Aorta (tissue), 5 donors: ENCODE data around the gene TP53I13. TPM values are rescaled to one million over a fixed set of nuclear protein-coding genes. Genes with fewer than 3 reads are reported as not detected.

ENCODE experiments used
- ATAC-seq: fragments of 200-7000 bp; cut with Tn5 transposase; one replicate; pipeline ENCODE4 v1.9.1; 2022; ENCODE audit warnings: moderate library complexity; ENCODE audit not compliant: low FRiP score
- DNase-seq, 2 donors: peaks; one replicate each; pipeline ENCODE4 v3.0.0-alpha.2; 2020
- H3K27ac ChIP-seq, 2 donors: one replicate each; pipeline ENCODE4 v1.5.1; 2013; ENCODE audit warnings: low read length in 2 of 2, mild to moderate bottlenecking in 2 of 2, moderate library complexity in 2 of 2, control low read depth in 1 of 2, inconsistent platforms in 1 of 2, low read depth in 1 of 2
- H3K27me3 ChIP-seq, 2 donors: one replicate each; pipeline ENCODE4 v1.6.1; 2013; ENCODE audit warnings: control low read depth in 1 of 2, low read length in 1 of 2, mild to moderate bottlenecking in 1 of 2, moderate library complexity in 1 of 2; ENCODE audit not compliant: insufficient read depth in 2 of 2, control insufficient read depth in 1 of 2
- H3K36me3 ChIP-seq, 2 donors: one replicate each; pipeline ENCODE4 v1.6.1; 2013; ENCODE audit warnings: control low read depth in 1 of 2, low read length in 1 of 2, mild to moderate bottlenecking in 1 of 2; ENCODE audit not compliant: insufficient read depth in 2 of 2, control insufficient read depth in 1 of 2
- H3K4me1 ChIP-seq, 2 donors: one replicate each; pipeline ENCODE4 v1.6.1; 2013; ENCODE audit warnings: low read length in 2 of 2, control low read depth in 1 of 2, mild to moderate bottlenecking in 1 of 2, moderate library complexity in 1 of 2; ENCODE audit not compliant: insufficient read depth in 2 of 2, control insufficient read depth in 1 of 2
- H3K4me3 ChIP-seq, 2 donors: one replicate each; pipeline ENCODE4 v1.5.1; 2013; ENCODE audit warnings: low read length in 2 of 2, control low read depth in 1 of 2, mild to moderate bottlenecking in 1 of 2
- H3K9me3 ChIP-seq: one replicate; pipeline ENCODE4 v1.6.1; 2013; ENCODE audit warnings: mild to moderate bottlenecking, low read length; ENCODE audit not compliant: control insufficient read depth
- WGBS, 2 donors: extraction: QIAGEN DNeasy Blood & Tissue Kit; methylation state at CpG; one replicate each; pipeline ENCODE4 v1.1.7; 2013; 5-methylcytosine and 5-hydroxymethylcytosine counted together
- intact Hi-C, 2 donors: fragments of 100-400 bp; cut with DNase I; formaldehyde crosslinking; loops; one replicate each; pipeline versions ENCODE4 v1.14.2 to v1.15.0; 2022
- polyA plus RNA-seq, 2 donors: library from polyadenylated mRNA; stranded (reverse); fragments of 200-250 nt; gene quantifications; one replicate each; pipeline ENCODE4 v1.2.3, GENCODE V29; 2013
- total RNA-seq, 2 donors: library from RNA; stranded (reverse); fragmentation: NEBNext Ultra II Directional; extraction: Animal tissue kit (Norgen Biotek cat#: 25700); gene quantifications; one replicate each; pipeline ENCODE4 v1.2.1, GENCODE V29; 2021
- donor health status: healthy with polysubstance abuse.
- donor health status: Bipolar disorder and iron deficiency.
- donor health status: DM: no; HTN: no; CAD: no.
- donor health status: DM: no; HTN: no; CAD: no.
- donor health status: DM: yes; HTN: yes; CAD: no.

Gene TP53I13
- total and polyA plus RNA-seq, 4 donors: 18.4 to 122 (median 33.0) TPM

DNA sequence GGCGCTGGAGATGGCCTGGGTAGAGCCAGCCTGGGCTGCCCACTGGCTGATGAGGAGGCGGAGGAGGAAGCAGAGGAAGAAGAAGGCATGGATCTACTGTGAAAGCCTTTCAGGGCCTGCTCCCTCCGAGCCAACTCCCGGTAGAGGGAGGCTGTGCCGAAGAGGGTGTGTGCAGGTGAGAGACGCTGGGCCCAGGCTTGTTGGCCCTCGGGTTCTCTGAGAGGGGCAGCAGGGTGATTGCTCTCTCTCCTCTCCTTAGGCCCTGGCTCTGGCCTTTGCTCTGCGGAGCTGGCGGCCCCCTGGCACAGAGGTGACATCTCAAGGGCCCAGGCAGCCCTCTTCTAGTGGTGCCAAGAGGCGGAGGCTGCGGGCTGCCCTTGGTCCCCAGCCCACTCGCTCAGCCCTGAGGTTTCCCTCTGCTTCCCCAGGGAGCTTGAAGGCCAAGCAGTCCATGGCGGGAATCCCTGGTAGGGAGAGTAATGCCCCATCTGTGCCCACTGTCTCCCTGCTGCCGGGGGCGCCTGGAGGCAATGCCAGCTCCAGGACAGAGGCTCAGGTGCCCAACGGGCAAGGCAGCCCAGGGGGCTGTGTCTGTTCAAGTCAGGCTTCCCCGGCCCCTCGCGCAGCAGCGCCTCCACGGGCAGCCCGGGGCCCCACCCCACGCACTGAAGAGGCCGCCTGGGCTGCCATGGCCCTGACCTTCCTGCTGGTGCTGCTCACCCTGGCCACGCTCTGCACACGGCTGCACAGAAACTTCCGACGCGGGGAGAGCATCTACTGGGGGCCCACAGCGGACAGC lies 3.6 kb downstream of the TP53I13 start:
- ATAC-seq (no peak), DNase-seq (peak; percentile 56 to 77)
- Histone ChIP-seq H3K27me3 (no peaks in the 10 kb centered on the region), H3K9me3 (no peaks in the 10 kb centered on the region), H3K4me1 (no peaks in the 10 kb centered on the region), H3K4me3 (peak overlapping the region in 1 of 2 donors; percentile 4), H3K36me3 (no peaks in the 10 kb centered on the region), H3K27ac (no peak overlapping the region)
- 23 to 26% methylated on average over 29 to 30 of the region's 30 CpGs for WGBS, 2 donors
- intact Hi-C loops: no loop called here

DNA sequence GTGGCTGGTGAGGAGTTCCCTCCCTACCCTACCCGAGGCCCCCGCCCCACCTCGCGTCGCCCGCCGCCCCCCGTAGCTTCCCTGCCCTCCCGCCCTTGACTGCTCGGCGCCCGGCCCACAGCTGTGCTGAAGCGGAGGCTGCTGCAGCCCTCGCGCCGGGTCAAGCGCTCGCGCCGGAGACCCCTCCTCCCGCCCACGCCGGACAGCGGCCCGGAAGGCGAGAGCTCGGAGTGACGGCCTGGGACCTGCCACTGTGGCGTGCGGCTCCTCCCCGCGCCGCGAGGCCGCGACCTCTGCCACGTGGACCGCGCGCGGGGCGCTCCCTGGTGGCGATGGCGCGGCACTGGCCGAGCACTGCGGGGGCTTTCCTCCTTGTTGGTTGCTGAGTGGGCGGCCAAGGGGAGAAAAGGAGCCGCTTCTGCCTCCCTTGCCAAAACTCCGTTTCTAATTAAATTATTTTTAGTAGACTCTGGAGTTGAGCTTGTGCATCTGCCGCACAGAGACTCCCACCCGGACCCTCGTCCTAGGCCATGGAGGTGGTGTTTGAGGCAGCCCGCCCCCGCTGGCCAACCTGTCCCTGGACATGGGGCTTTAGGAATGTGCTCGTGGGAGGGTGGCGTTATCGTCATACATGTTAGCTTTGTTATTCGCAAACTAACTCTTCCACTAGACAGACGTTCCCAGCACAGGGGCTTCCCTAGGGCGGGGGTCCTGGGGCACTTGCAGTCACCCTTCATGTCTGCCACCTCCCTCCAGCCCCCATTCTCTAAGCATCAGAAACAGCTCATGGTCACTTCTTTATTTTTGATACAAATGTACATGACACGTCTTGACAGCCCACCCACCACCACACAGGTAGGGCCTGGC lies 4.4 kb downstream of the TP53I13 start:
- ATAC-seq (peak; percentile 71), DNase-seq (peak; percentile 75 to 91)
- no peaks in the 10 kb centered on the region for H3K36me3 ChIP-seq
- intact Hi-C loops: no loop called here
- peak overlapping the region in 1 of 2 donors; percentile 4 for H3K4me3 ChIP-seq
- WGBS, 2 donors: 14 to 22% methylated on average over 41 to 62 of the region's 62 CpGs
- H3K4me1 ChIP-seq: no peaks in the 10 kb centered on the region
- no peak overlapping the region for H3K27ac ChIP-seq
- no peaks in the 10 kb centered on the region for H3K27me3 ChIP-seq
- H3K9me3 ChIP-seq: no peaks in the 10 kb centered on the region

DNA sequence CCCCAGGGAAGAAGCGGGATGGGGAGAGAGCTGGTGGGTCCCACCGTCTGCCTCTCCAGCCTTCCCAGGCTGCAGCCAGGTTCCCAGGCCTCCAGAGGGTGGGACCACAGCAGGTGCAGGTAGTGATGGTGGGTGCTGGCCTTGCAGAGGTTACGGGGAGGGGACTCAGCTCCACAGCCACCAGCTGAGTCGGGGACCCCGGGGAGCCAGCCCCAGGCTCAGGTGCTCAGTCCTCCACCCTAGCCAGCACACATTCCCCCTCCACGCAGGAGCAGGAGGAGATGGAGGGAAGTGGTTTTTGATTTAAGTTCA lies 5.0 kb downstream of the TP53I13 start:
- ATAC-seq (no peak), DNase-seq (peak in 1 of 2 donors; percentile 39)
- no peak overlapping the region for H3K4me3 ChIP-seq
- no peaks in the 10 kb centered on the region for H3K4me1 ChIP-seq
- H3K27me3 ChIP-seq: no peaks in the 10 kb centered on the region
- H3K27ac ChIP-seq: no peak overlapping the region
- no peaks in the 10 kb centered on the region for H3K36me3 ChIP-seq
- H3K9me3 ChIP-seq: no peaks in the 10 kb centered on the region
- intact Hi-C loops: no loop called here
- 81 to 86% methylated on average over 6 of the region's 6 CpGs for WGBS, 2 donors

DNA sequence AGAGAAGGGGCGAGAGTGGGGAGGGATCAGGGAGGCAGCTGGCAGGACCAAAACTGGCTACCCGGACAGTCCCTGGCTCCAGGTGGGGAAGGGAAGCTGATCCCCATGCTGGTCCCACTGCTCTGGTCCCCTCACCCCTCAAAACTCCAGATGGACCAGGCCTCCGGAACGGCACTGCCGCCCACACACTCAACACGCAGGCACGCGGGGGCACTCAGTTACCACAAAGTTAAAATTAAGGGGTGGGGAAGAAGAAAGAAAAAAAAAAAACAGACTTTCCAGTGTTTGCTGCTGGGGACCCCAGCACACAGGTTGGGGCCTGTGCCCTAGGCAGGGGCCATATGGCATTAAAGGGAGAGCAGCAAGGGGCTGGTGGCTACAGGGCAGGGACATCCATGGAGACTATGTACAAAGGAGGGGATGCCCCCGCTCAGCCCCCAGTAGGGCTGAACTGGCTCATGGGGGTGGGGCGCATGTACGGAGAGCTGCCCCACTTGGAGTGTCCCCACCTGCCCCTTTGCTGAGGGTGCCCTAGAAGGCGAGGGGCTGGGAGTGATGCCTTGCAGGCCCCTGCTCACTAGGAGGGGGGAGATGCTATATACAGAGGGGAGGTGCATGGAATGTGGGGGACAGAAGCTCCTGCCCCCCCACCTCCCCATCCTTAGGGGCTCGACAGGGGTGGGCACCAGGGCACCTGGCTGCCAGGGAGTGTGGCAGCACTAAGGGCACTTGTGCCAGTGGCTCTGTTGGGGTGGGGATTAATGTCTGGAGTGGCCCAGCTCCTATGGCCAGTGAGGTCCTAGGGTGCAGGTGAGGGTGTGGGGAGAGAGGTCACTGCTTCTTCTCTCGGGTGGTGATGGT lies 5.6 kb downstream of the TP53I13 start:
- H3K9me3 ChIP-seq: no peaks in the 10 kb centered on the region
- intact Hi-C loops: no loop called here
- H3K27ac ChIP-seq: no peak overlapping the region
- no peak overlapping the region for H3K4me3 ChIP-seq
- no peaks in the 10 kb centered on the region for H3K27me3 ChIP-seq
- DNase-seq (peak; percentile 43 to 68), ATAC-seq (no peak)
- no peaks in the 10 kb centered on the region for H3K4me1 ChIP-seq
- no peaks in the 10 kb centered on the region for H3K36me3 ChIP-seq
- WGBS, 2 donors: 81 to 82% methylated on average over 14 of the region's 14 CpGs

DNA sequence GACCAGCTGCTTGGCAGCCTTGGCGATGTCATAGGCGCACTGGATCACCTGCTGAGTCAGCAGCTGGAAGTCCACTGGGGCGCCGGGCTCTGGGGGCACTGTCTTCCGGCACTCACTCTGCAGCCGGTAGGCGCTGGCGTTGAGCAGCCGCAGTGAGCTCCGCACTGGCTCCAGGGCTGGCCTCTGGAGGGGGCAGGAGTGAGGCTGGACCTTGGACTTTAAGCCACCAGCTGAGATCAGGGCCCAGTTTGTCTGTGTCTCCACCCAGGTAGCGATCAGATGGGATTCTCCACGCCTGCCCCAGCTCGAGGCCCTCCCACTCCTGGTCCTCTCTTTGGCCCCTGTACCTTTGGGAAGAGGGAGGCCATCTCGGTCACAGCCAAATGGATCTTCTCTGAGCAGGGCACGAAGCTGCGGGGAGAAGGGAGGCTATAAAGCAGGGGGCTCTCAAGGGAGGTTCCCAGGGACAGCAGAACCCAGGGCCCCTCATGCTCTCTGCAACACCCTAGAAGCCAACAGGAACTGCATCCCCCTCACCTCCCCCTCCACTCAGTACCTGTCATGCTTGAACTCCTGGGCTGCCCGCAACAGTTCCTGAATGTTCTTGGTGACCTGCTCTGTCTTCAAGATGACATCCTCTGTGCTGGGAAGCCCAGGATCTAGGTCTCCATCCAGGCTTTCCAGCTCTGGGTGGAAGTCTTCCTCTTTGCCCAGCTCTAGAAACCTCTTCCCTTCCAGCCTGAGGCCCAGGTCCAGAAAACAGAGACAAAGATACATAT lies 6.4 kb downstream of the TP53I13 start:
- no peak for ATAC-seq
- H3K4me1 ChIP-seq: no peaks in the 10 kb centered on the region
- no peak overlapping the region for H3K4me3 ChIP-seq
- no peaks in the 10 kb centered on the region for H3K36me3 ChIP-seq
- peak; percentile 21 to 69 for DNase-seq
- intact Hi-C loops: no loop called here
- no peaks in the 10 kb centered on the region for H3K27me3 ChIP-seq
- no peaks in the 10 kb centered on the region for H3K9me3 ChIP-seq
- no peak overlapping the region for H3K27ac ChIP-seq
- 84 to 86% methylated on average over 17 of the region's 17 CpGs for WGBS, 2 donors

DNA sequence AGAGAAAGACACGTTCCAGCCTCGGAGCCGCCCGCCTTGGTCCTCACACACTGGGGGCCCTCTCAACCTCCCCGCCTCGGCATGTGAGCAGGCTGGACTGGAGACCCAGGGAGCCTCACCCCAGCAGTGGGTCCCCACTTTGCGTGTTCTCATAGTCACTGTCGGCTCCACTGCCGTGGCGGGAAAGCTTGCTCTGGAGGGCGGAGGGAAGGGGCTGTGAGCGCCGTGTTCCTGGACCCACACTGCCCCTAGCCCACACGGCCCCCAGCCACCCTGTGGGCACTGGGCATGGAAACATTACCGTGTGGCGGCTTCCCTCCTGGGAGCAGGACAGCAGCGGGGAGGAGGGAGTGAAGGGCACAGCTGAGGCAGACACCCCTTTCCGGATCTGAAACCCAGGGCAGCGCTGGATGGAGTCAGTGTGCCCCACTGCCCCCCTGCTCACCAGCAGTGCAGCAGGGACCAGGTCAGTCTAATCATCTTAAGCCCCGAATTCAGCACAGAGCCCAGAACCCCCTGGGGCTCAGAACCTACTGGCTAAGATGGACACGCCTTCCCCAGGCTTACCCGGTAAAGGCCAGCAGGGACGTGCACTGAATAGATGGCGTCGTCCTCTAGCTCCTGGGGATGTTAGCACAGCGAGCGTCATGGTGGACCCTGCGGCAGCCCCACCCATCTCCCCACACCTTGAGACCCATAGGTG lies 7.2 kb downstream of the TP53I13 start:
- Histone ChIP-seq H3K36me3 (no peaks in the 10 kb centered on the region), H3K27me3 (no peaks in the 10 kb centered on the region), H3K27ac (no peak overlapping the region), H3K9me3 (no peaks in the 10 kb centered on the region), H3K4me3 (no peak overlapping the region), H3K4me1 (no peaks in the 10 kb centered on the region)
- intact Hi-C loops: no loop called here
- ATAC-seq (no peak), DNase-seq (peak; percentile 46 to 70)
- WGBS, 2 donors: 82 to 85% methylated on average over 28 of the region's 28 CpGs

DNA sequence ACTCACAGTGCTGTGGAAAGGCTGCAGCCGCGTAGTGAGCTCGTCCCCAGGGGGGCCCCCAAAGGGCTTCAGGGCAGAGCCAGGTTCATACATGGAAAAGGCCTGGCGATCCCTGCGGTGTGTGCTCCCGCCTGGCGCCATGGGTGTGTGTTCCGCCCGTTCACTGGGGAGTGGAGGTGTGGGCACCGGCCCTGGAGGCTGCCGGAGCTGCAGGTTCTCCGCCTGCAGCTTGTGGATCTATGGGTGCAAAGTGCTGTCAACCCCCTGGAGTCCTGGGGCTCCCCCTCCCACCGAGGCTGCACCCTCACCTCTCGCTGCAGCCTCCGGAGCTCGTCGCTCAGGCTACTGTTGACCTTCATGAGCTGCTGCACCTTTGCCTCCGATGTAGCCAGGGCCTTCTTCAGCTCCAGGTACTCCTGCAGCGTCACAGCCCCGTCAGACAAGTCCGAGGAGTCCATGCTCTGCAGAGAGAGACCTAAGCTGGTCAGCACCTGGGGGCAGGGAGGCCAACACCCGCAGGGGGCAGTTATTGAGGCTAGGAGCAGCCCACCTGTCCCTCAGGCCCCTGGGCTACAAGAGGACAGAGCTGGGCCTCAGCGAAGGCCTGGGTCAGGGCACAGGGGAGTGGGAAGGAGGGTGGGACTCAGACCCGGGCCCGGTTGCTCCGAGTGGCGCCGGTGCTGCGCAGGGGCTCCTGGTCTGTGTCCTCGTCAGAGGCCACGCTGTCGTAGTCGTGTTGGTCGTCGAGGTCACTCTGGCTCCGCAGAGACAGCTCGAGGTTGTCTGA lies 7.9 kb downstream of the TP53I13 start:
- no peak for ATAC-seq

More for the DNA sequence above, 7.9 kb downstream of the TP53I13 start:
- 91 to 94% methylated on average over 37 of the region's 37 CpGs for WGBS, 2 donors
- H3K4me1 ChIP-seq: no peaks in the 10 kb centered on the region
- peak in 1 of 2 donors; percentile 45 for DNase-seq
- H3K27ac ChIP-seq: no peak overlapping the region
- no peak overlapping the region for H3K4me3 ChIP-seq
- no peaks in the 10 kb centered on the region for H3K9me3 ChIP-seq
- intact Hi-C loops: no loop called here
- H3K27me3 ChIP-seq: no peaks in the 10 kb centered on the region
- H3K36me3 ChIP-seq: no peaks in the 10 kb centered on the region
